SK-N-SH (cell line): ENCODE results near the gene BBS9. TPM values are rescaled to one million over a fixed set of nuclear protein-coding genes. Genes with fewer than 3 reads are reported as not detected.

Experiments used
- CTCF ChIA-PET: fragments of 300-600, 350-600 bp; formaldehyde crosslinking; extraction: SDS; loops from one replicate; lab custom pipeline; 2021; lab: Yijun Ruan, JAX
- POLR2A ChIA-PET: fragments of 350-600 bp; sonication (Branson Sonifier 250); formaldehyde crosslinking; extraction: SDS; loops from one replicate; lab custom pipeline; 2020; ENCODE audit warnings: antibody characterized with exemption, inconsistent platforms; lab: Yijun Ruan, JAX
- DNase-seq: peaks from one replicate; pipeline ENCODE4 v3.0.0; 2012
- H2AFZ ChIP-seq: fragments of 200-600 bp; sonication (generic); 2 replicates; pipeline ENCODE4 v1.8.1; 2016; ENCODE audit warnings: antibody characterized with exemption, mild to moderate bottlenecking, low read depth
- H3F3A ChIP-seq: fragments of 200-600 bp; sonication (generic); replicated peaks from 2 replicates; pipeline ENCODE3; 2016; ENCODE audit warnings: antibody characterized with exemption, mild to moderate bottlenecking; ENCODE audit not compliant: insufficient read depth
- H3K27ac ChIP-seq, 2 experiments: fragments of 200-500 bp in 1 of 2; fragments of 200-600 bp in 1 of 2; sonication (Bioruptor generic) in 1 of 2; sonication (generic), shearing (Covaris generic) in 1 of 2; 2 replicates each; pipeline versions ENCODE4 v1.5.1 to v1.6.1; 2014 to 2016; ENCODE audit warnings: low read depth in 2 of 2, inconsistent platforms in 1 of 2, low read length in 1 of 2, mild to moderate bottlenecking in 1 of 2, mixed read lengths in 1 of 2
- H3K27me3 ChIP-seq: fragments of 200-600 bp; sonication (generic), shearing (Covaris generic); 2 replicates; pipeline ENCODE4 v1.6.1; 2016; ENCODE audit warnings: mixed run types; ENCODE audit not compliant: insufficient read depth
- H3K36me3 ChIP-seq, 2 experiments: fragments of 200-500 bp in 1 of 2; fragments of 200-600 bp in 1 of 2; sonication (Bioruptor generic) in 1 of 2; sonication (generic) in 1 of 2; replicated peaks in 1 of 2; 2 replicates each; pipeline versions ENCODE3 to v1.5.1; 2014 to 2016; ENCODE audit warnings: low read length in 1 of 2, mild to moderate bottlenecking in 1 of 2; ENCODE audit not compliant: insufficient read depth in 2 of 2, control insufficient read depth in 1 of 2
- H3K4me1 ChIP-seq, 2 experiments: fragments of 200-500 bp in 1 of 2; fragments of 200-600 bp in 1 of 2; sonication (Bioruptor generic) in 1 of 2; sonication (generic), shearing (Covaris generic) in 1 of 2; 2 replicates each; pipeline versions ENCODE4 v1.5.1 to v1.6.1; 2014 to 2016; ENCODE audit warnings: low read depth in 1 of 2, low read length in 1 of 2, mixed run types in 1 of 2; ENCODE audit not compliant: insufficient read depth in 2 of 2, control insufficient read depth in 1 of 2
- H3K4me2 ChIP-seq: fragments of 200-600 bp; sonication (generic), shearing (Covaris generic); 2 replicates; pipeline ENCODE4 v1.6.1; 2017; ENCODE audit warnings: mixed run types
- H3K4me3 ChIP-seq, 2 experiments: fragments of 200-500 bp in 1 of 2; fragments of 200-600 bp in 1 of 2; sonication (Bioruptor generic) in 1 of 2; sonication (generic), shearing (Covaris generic) in 1 of 2; 2 replicates each; pipeline versions ENCODE4 v1.5.1 to v1.8.1; 2014 to 2016; ENCODE audit warnings: low read depth in 2 of 2, inconsistent platforms in 1 of 2, low read length in 1 of 2, mild to moderate bottlenecking in 1 of 2, mixed read lengths in 1 of 2, moderate library complexity in 1 of 2
- H3K79me2 ChIP-seq: fragments of 200-600 bp; sonication (generic); 2 replicates; pipeline ENCODE4 v1.8.1; 2017; ENCODE audit warnings: mild to moderate bottlenecking; ENCODE audit not compliant: insufficient read depth
- H3K9ac ChIP-seq: fragments of 200-600 bp; sonication (generic); 2 replicates; pipeline ENCODE4 v1.6.1; 2017; ENCODE audit warnings: mixed run types
- H3K9me2 ChIP-seq: fragments of 200-600 bp; sonication (generic); 2 replicates; pipeline ENCODE4 v1.6.1; 2017; ENCODE audit warnings: mixed run types
- H3K9me3 ChIP-seq: fragments of 200-600 bp; sonication (generic); 2 replicates; pipeline ENCODE4 v1.6.1; 2017; ENCODE audit warnings: mixed run types, mild to moderate bottlenecking, moderate library complexity
- H4K20me1 ChIP-seq: fragments of 200-600 bp; sonication (generic); 2 replicates; pipeline ENCODE4 v1.6.1; 2017; ENCODE audit warnings: mild to moderate bottlenecking, mixed run types; ENCODE audit not compliant: insufficient read depth
- ELF1 ChIP-seq: IDR thresholded peaks from 2 replicates; pipeline ENCODE4 v1.4.0; 2012
- EZH2phosphoT487 ChIP-seq: fragments of 200-600 bp; sonication (generic); IDR thresholded peaks from 2 replicates; pipeline ENCODE4 v1.6.1; 2017; ENCODE audit warnings: low read depth, mixed run types, mild to moderate bottlenecking, antibody characterized with exemption, moderate library complexity, borderline replicate concordance
- FOSL2 ChIP-seq: IDR thresholded peaks from 2 replicates; pipeline ENCODE4 v1.4.0; 2012; ENCODE audit warnings: low read depth, mild to moderate bottlenecking, moderate library complexity, borderline replicate concordance
- FOXM1 ChIP-seq: IDR thresholded peaks from 2 replicates; pipeline ENCODE4 v1.4.0; 2012; ENCODE audit warnings: low read depth, mild to moderate bottlenecking
- JUND ChIP-seq: IDR thresholded peaks from 2 replicates; pipeline ENCODE4 v1.4.0; 2012
- POLR2AphosphoS5 ChIP-seq: IDR thresholded peaks from 2 replicates; pipeline ENCODE4 v1.6.1; 2012; ENCODE audit warnings: low read depth, low read length
- SIN3A ChIP-seq: IDR thresholded peaks from 2 replicates; pipeline ENCODE4 v1.6.1; 2012; ENCODE audit warnings: low read depth, mild to moderate bottlenecking, low read length, moderate library complexity, borderline replicate concordance
- SMC3 ChIP-seq: IDR thresholded peaks from 2 replicates; pipeline ENCODE4 v1.6.1; 2012; ENCODE audit warnings: low read depth, low read length, improper control_type of control experiment
- WGBS: methylation state at CpG from one replicate; pipeline ENCODE4 v1.1.6; 2017; ENCODE audit warnings: low lambda C conversion rate; 5-methylcytosine and 5-hydroxymethylcytosine counted together
- polyA plus RNA-seq, 3 experiments: library from polyadenylated mRNA; depleted of rRNA; stranded (reverse); fragments of >200 nt; gene quantifications; 2 replicates each; pipeline ENCODE4 v1.2.3, GENCODE V29; 2012
- TF ChIP-seq, protein P1 (sequence below): fragments of 150-350 bp; IDR thresholded peaks from 2 replicates; pipeline ENCODE4 v1.6.1; 2016; ENCODE audit warnings: mild to moderate bottlenecking, low read depth, low read length
- TF ChIP-seq, protein P2 (sequence below): IDR thresholded peaks from 2 replicates; pipeline ENCODE4 v1.6.1; 2012; ENCODE audit warnings: mild to moderate bottlenecking, low read depth, low read length, moderate library complexity
- TF ChIP-seq, protein P3 (sequence below): fragments of 200-600 bp; sonication (generic); IDR thresholded peaks from 2 replicates; pipeline ENCODE4 v1.6.1; 2017; ENCODE audit warnings: antibody characterized with exemption, mild to moderate bottlenecking, moderate library complexity
- TF ChIP-seq, protein P4 (sequence below): IDR thresholded peaks from 2 replicates; pipeline ENCODE4; 2012

BBS9 gene
- polyA plus RNA-seq, 1 of the 3 experiments (the other 2 are of a cell fraction) = 7.5 TPM

DNA sequence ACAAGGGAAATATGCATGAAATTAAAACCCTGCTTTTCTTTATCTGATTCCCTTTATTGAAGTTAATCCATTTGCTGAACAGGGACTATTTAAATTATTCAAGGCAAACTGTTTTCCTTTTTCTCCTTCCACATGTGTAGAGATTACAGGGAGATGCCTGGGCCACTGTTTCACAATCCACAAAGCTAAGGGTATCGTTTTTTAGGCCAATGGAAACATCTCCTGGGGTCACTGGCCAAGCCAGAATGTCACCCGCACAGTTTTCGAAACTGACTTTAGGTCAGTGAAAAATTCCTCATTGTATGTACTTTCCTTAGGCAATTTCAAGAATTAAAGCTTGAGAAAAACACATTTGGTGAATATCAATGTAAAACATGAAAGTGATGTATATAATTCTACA is 516.8 kb downstream of the BBS9 start:
- no peaks in the 10 kb centered on the region for H3F3A ChIP-seq
- no peak for TF ChIP-seq SMC3
- TF ChIP-seq, protein P1, sequence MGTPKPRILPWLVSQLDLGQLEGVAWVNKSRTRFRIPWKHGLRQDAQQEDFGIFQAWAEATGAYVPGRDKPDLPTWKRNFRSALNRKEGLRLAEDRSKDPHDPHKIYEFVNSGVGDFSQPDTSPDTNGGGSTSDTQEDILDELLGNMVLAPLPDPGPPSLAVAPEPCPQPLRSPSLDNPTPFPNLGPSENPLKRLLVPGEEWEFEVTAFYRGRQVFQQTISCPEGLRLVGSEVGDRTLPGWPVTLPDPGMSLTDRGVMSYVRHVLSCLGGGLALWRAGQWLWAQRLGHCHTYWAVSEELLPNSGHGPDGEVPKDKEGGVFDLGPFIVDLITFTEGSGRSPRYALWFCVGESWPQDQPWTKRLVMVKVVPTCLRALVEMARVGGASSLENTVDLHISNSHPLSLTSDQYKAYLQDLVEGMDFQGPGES = no peak
- no peak for TF ChIP-seq FOSL2
- TF ChIP-seq JUND = no peak
- TF ChIP-seq, protein P2, sequence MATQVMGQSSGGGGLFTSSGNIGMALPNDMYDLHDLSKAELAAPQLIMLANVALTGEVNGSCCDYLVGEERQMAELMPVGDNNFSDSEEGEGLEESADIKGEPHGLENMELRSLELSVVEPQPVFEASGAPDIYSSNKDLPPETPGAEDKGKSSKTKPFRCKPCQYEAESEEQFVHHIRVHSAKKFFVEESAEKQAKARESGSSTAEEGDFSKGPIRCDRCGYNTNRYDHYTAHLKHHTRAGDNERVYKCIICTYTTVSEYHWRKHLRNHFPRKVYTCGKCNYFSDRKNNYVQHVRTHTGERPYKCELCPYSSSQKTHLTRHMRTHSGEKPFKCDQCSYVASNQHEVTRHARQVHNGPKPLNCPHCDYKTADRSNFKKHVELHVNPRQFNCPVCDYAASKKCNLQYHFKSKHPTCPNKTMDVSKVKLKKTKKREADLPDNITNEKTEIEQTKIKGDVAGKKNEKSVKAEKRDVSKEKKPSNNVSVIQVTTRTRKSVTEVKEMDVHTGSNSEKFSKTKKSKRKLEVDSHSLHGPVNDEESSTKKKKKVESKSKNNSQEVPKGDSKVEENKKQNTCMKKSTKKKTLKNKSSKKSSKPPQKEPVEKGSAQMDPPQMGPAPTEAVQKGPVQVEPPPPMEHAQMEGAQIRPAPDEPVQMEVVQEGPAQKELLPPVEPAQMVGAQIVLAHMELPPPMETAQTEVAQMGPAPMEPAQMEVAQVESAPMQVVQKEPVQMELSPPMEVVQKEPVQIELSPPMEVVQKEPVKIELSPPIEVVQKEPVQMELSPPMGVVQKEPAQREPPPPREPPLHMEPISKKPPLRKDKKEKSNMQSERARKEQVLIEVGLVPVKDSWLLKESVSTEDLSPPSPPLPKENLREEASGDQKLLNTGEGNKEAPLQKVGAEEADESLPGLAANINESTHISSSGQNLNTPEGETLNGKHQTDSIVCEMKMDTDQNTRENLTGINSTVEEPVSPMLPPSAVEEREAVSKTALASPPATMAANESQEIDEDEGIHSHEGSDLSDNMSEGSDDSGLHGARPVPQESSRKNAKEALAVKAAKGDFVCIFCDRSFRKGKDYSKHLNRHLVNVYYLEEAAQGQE = no peak
- TF ChIP-seq, protein P3, sequence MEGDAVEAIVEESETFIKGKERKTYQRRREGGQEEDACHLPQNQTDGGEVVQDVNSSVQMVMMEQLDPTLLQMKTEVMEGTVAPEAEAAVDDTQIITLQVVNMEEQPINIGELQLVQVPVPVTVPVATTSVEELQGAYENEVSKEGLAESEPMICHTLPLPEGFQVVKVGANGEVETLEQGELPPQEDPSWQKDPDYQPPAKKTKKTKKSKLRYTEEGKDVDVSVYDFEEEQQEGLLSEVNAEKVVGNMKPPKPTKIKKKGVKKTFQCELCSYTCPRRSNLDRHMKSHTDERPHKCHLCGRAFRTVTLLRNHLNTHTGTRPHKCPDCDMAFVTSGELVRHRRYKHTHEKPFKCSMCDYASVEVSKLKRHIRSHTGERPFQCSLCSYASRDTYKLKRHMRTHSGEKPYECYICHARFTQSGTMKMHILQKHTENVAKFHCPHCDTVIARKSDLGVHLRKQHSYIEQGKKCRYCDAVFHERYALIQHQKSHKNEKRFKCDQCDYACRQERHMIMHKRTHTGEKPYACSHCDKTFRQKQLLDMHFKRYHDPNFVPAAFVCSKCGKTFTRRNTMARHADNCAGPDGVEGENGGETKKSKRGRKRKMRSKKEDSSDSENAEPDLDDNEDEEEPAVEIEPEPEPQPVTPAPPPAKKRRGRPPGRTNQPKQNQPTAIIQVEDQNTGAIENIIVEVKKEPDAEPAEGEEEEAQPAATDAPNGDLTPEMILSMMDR = no peak
- TF ChIP-seq EZH2phosphoT487 = no peak
- no peak for TF ChIP-seq ELF1
- no peak for TF ChIP-seq SIN3A
- TF ChIP-seq POLR2AphosphoS5 = no peak
- TF ChIP-seq FOXM1 = no peak
- TF ChIP-seq, protein P4, sequence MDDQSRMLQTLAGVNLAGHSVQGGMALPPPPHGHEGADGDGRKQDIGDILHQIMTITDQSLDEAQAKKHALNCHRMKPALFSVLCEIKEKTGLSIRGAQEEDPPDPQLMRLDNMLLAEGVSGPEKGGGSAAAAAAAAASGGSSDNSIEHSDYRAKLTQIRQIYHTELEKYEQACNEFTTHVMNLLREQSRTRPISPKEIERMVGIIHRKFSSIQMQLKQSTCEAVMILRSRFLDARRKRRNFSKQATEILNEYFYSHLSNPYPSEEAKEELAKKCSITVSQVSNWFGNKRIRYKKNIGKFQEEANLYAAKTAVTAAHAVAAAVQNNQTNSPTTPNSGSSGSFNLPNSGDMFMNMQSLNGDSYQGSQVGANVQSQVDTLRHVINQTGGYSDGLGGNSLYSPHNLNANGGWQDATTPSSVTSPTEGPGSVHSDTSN = no peak
- no peaks in the 10 kb centered on the region for H3K79me2 ChIP-seq
- H3K27me3 ChIP-seq = no peaks in the 10 kb centered on the region
- H3K4me1 ChIP-seq = peaks cover 8 to 16% of the 10 kb centered on the region in 2 experiments
- ChIA-PET POLR2A (no interaction called here), CTCF (no interaction called here)
- no peaks in the 10 kb centered on the region for H3K36me3 ChIP-seq
- H3K4me3 ChIP-seq = no peak overlapping the region
- no peak overlapping the region for H3K27ac ChIP-seq
- no peak overlapping the region for H3K4me2 ChIP-seq
- H4K20me1 ChIP-seq = no peaks in the 10 kb centered on the region
- DNase-seq = no peak
- no peak overlapping the region for H3K9ac ChIP-seq
- no peak overlapping the region for H2AFZ ChIP-seq
- 73% methylated on average over 3 of the region's 3 CpGs for WGBS
- no peaks in the 10 kb centered on the region for H3K9me2 ChIP-seq
- no peaks in the 10 kb centered on the region for H3K9me3 ChIP-seq
